OCI-LY1 (cell line): ENCODE results near the gene ZFP64.

Experiments used
- H2AFZ ChIP-seq: fragments of 200-600 bp; sonication (generic), shearing (Covaris generic); 2 replicates; pipeline ENCODE4 v1.6.0; 2014; ENCODE audit warnings: antibody characterized with exemption, mild to moderate bottlenecking, low read length
- H3F3A ChIP-seq: fragments of 200-600 bp; sonication (generic), shearing (Covaris generic); 2 replicates; pipeline ENCODE4 v1.6.0; 2014; ENCODE audit warnings: mild to moderate bottlenecking, antibody characterized with exemption, low read length, moderate library complexity; ENCODE audit not compliant: insufficient read depth
- H3K27ac ChIP-seq: fragments of 200-600 bp; sonication (generic); 2 replicates; pipeline ENCODE4 v1.5.1; 2014; ENCODE audit warnings: low read length, mixed run types, mild to moderate bottlenecking, low read depth; ENCODE audit not compliant: poor library complexity, severe bottlenecking
- H3K27me3 ChIP-seq: fragments of 200-600 bp; sonication (generic); 2 replicates; pipeline ENCODE4 v1.6.0; 2014; ENCODE audit warnings: antibody characterized with exemption, mild to moderate bottlenecking, low read length, moderate library complexity; ENCODE audit not compliant: insufficient read depth
- H3K36me3 ChIP-seq: fragments of 200-600 bp; sonication (generic); 2 replicates; pipeline ENCODE4 v1.6.1; 2014; ENCODE audit warnings: mild to moderate bottlenecking, antibody characterized with exemption, low read length, moderate library complexity, mixed read lengths; ENCODE audit not compliant: insufficient read depth
- H3K4me1 ChIP-seq: fragments of 200-600 bp; sonication (generic); 2 replicates; pipeline ENCODE4 v1.5.1; 2014; ENCODE audit warnings: mild to moderate bottlenecking, low read length, moderate library complexity; ENCODE audit not compliant: insufficient read depth, severe bottlenecking
- H3K4me2 ChIP-seq: fragments of 200-600 bp; sonication (generic), shearing (Covaris generic); 2 replicates; pipeline ENCODE4 v1.6.1; 2014; ENCODE audit warnings: low read length
- H3K4me3 ChIP-seq: fragments of 200-600 bp; sonication (generic); 2 replicates; pipeline ENCODE4 v1.5.1; 2014; ENCODE audit warnings: low read length, low read depth, mild to moderate bottlenecking, mixed read lengths; ENCODE audit not compliant: poor library complexity, severe bottlenecking
- H3K79me2 ChIP-seq: fragments of 200-600 bp; shearing (Covaris generic); 2 replicates; pipeline ENCODE4 v1.6.1; 2016; ENCODE audit warnings: mixed run types, low read length, mixed read lengths; ENCODE audit not compliant: insufficient read depth
- H3K9ac ChIP-seq: fragments of 200-600 bp; sonication (generic), shearing (Covaris generic); 2 replicates; pipeline ENCODE4 v1.6.1; 2014; ENCODE audit warnings: mild to moderate bottlenecking, low read length, mixed read lengths
- H3K9me2 ChIP-seq: fragments of 200-600 bp; sonication (generic), shearing (Covaris generic); 2 replicates; pipeline ENCODE4 v1.6.1; 2014; ENCODE audit warnings: low read depth, mild to moderate bottlenecking, low read length, mixed read lengths
- H3K9me3 ChIP-seq: fragments of 200-600 bp; shearing (Covaris generic); 2 replicates; pipeline ENCODE4 v1.6.1; 2014; ENCODE audit warnings: low read length, mixed read lengths
- H4K20me1 ChIP-seq: fragments of 200-600 bp; sonication (generic), shearing (Covaris generic); 2 replicates; pipeline ENCODE4 v1.6.0; 2016; ENCODE audit warnings: mild to moderate bottlenecking, low read length; ENCODE audit not compliant: insufficient read depth
- EZH2 ChIP-seq: fragments of 200-600 bp; sonication (generic), shearing (Covaris generic); IDR thresholded peaks from 2 replicates; pipeline ENCODE4 v1.8.0; 2017; ENCODE audit warnings: borderline replicate concordance, mixed run types, mild to moderate bottlenecking, antibody characterized with exemption, low read length, moderate library complexity, mixed read lengths
- TF ChIP-seq, protein P1 (sequence below): fragments of 200-600 bp; sonication (generic), shearing (Covaris generic); IDR thresholded peaks from 2 replicates; pipeline ENCODE4 v1.5.1; 2017; ENCODE audit warnings: mild to moderate bottlenecking, antibody characterized with exemption, low read length, moderate library complexity, mixed read lengths

Gene ZFP64

DNA sequence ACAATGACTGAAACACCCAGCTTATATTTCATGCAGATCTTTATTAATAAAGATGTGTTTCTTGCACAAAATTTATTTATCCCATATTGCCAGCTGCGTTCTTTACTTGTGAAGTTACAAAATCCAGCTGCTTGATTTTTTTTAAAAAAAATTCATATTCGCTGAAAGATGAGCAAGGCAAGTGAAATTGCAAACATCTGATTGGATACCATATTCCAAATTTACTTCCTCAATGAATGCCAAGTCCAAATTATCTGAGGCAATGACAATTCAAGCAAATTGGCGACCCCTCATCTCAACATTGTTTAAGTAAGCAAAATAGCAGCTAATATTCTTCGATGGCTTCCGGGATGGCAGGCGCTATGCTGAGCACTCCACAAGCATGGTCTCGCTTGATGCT, 37.7 kb downstream of the ZFP64 start:
- H3K79me2 ChIP-seq: no peaks in the 10 kb centered on the region
- H3F3A ChIP-seq: no peaks in the 10 kb centered on the region
- no peaks in the 10 kb centered on the region for H3K27me3 ChIP-seq
- TF ChIP-seq, protein P1, sequence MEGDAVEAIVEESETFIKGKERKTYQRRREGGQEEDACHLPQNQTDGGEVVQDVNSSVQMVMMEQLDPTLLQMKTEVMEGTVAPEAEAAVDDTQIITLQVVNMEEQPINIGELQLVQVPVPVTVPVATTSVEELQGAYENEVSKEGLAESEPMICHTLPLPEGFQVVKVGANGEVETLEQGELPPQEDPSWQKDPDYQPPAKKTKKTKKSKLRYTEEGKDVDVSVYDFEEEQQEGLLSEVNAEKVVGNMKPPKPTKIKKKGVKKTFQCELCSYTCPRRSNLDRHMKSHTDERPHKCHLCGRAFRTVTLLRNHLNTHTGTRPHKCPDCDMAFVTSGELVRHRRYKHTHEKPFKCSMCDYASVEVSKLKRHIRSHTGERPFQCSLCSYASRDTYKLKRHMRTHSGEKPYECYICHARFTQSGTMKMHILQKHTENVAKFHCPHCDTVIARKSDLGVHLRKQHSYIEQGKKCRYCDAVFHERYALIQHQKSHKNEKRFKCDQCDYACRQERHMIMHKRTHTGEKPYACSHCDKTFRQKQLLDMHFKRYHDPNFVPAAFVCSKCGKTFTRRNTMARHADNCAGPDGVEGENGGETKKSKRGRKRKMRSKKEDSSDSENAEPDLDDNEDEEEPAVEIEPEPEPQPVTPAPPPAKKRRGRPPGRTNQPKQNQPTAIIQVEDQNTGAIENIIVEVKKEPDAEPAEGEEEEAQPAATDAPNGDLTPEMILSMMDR: no peak
- no peak for TF ChIP-seq EZH2
- H3K9ac ChIP-seq: no peak overlapping the region
- H3K9me2 ChIP-seq: no peaks in the 10 kb centered on the region
- H2AFZ ChIP-seq: no peak overlapping the region
- H3K36me3 ChIP-seq: peaks cover 27% of the 10 kb centered on the region
- no peak overlapping the region for H3K27ac ChIP-seq
- H3K4me3 ChIP-seq: no peak overlapping the region
- H3K9me3 ChIP-seq: no peaks in the 10 kb centered on the region; the same call in none of the 2 replicates
- H4K20me1 ChIP-seq: no peaks in the 10 kb centered on the region
- H3K4me1 ChIP-seq: no peaks in the 10 kb centered on the region
- no peak overlapping the region for H3K4me2 ChIP-seq

DNA sequence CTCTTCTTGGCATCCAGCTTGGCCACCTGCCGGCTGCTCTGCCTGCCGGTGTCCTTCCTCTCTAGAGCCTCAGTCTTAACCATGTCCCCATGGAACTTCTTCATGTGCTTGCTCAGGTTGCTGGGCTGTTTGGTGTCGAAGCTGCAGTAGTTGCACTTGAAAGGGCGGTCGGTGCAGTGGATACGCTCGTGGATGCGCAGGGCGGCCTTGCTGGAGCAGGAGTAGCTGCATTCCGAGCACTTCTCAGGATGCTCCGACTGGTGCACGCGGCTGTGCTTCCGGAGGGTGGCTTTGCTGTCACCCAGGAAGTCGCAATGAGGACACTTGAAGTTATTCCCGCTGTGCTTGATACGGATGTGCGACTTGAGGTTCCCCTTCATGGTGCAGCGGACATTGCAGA, 38.7 kb downstream of the ZFP64 start:
- Histone ChIP-seq H3K4me1 (no peaks in the 10 kb centered on the region), H3K9me2 (no peaks in the 10 kb centered on the region), H3K4me3 (no peak overlapping the region), H3K79me2 (no peaks in the 10 kb centered on the region), H3K9ac (no peak overlapping the region), H4K20me1 (no peaks in the 10 kb centered on the region), H3K9me3 (no peaks in the 10 kb centered on the region; the same call in 1 of the 2 replicates), H2AFZ (no peak overlapping the region), H3K27ac (no peak overlapping the region), H3K36me3 (peaks cover 17% of the 10 kb centered on the region), H3K27me3 (no peaks in the 10 kb centered on the region), H3F3A (no peaks in the 10 kb centered on the region), H3K4me2 (no peak overlapping the region)
- TF ChIP-seq, protein P1: no peak
- TF ChIP-seq EZH2: no peak

DNA sequence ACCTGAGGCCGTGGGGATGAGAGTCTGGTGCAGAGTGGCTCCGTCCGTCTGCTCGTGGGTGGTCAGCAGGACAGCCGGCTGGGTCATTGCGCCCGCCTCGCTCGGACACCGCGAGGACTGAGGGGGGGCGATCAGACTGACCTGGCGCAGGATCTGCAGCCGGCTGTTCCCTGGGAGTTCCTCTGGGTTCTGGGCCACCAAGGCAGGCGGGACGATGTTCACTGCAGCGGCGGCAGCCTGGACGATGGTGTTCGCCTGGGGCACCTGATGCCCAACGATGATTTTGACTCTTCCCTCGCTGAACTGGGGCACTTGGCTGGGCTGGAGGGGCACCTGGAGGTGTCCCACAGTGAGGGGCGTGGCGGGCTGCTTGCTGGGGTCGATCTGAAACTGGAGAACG, 39.2 kb downstream of the ZFP64 start:
- H3K27ac ChIP-seq: no peak overlapping the region
- no peak overlapping the region for H3K4me3 ChIP-seq
- no peaks in the 10 kb centered on the region for H4K20me1 ChIP-seq
- H3K4me2 ChIP-seq: no peak overlapping the region
- no peaks in the 10 kb centered on the region for H3K79me2 ChIP-seq
- no peaks in the 10 kb centered on the region for H3K9me2 ChIP-seq
- H3K36me3 ChIP-seq: peaks cover 14% of the 10 kb centered on the region
- TF ChIP-seq, protein P1: no peak
- no peak for TF ChIP-seq EZH2
- H2AFZ ChIP-seq: no peak overlapping the region
- H3K4me1 ChIP-seq: no peaks in the 10 kb centered on the region
- no peaks in the 10 kb centered on the region for H3F3A ChIP-seq
- H3K9me3 ChIP-seq: no peaks in the 10 kb centered on the region; the same call in 1 of the 2 replicates
- H3K9ac ChIP-seq: no peak overlapping the region
- H3K27me3 ChIP-seq: no peaks in the 10 kb centered on the region
